Upper lobe of right lung (tissue), 1 donor: ENCODE results near the gene LDAH. TPM values are rescaled to one million over a fixed set of nuclear protein-coding genes. Genes with fewer than 3 reads are reported as not detected.

Experiments
- ATAC-seq: fragments of 200-7000 bp; cut with Tn5 transposase; one replicate; pipeline ENCODE4 v1.9.1; 2020; ENCODE audit warnings: mild to moderate bottlenecking, moderate library complexity
- DNase-seq: peaks from one replicate; pipeline ENCODE4 v3.0.0-alpha.2; 2020
- H3K27ac ChIP-seq: fragments of 200-600 bp; one replicate; pipeline ENCODE4 v1.8.0; 2022
- H3K27me3 ChIP-seq: fragments of 200-600 bp; one replicate; pipeline ENCODE4 v1.8.0; 2022; ENCODE audit warnings: mild to moderate bottlenecking
- H3K36me3 ChIP-seq: fragments of 200-600 bp; one replicate; pipeline ENCODE4 v1.8.0; 2022
- H3K4me1 ChIP-seq: fragments of 200-600 bp; one replicate; pipeline ENCODE4 v1.8.0; 2022
- H3K4me3 ChIP-seq: fragments of 200-600 bp; one replicate; pipeline ENCODE4 v1.8.0; 2022; ENCODE audit warnings: mild to moderate bottlenecking
- H3K9me3 ChIP-seq: fragments of 200-600 bp; one replicate; pipeline ENCODE4 v1.8.0; 2022
- intact Hi-C: fragments of 100-400 bp; cut with DNase I; formaldehyde crosslinking; loops from one replicate; pipeline ENCODE4 v1.11.0; 2022
- long read RNA-seq: library from polyadenylated mRNA; unstranded; transcript quantifications from one replicate; pipeline ENCODE4 v2.0.0, GENCODE V29; 2021
- total RNA-seq: library from RNA; stranded (reverse); fragmentation: NEBNext Ultra II Directional; extraction: Animal tissue kit (Norgen Biotek cat#: 25700); gene quantifications from one replicate; pipeline ENCODE4 v1.2.1, GENCODE V29; 2021
- TF ChIP-seq, protein P1 (sequence below): fragments of 200-600 bp; IDR thresholded peaks from one replicate; pipeline ENCODE4 v1.8.0; 2022; ENCODE audit warnings: antibody characterized with exemption
- donor health status: DM: no; HTN: yes; CAD: no; lungs with severe emphysema.

Gene LDAH
- total RNA-seq: 17.9 TPM
- long read RNA-seq, transcript LDAH-201 (7 exons, 2,907 nt): major isoform, 17 of 32 reads
- long read RNA-seq, partial matches to known transcripts: 1 of 32 reads
- long read RNA-seq, other reads (novel, unspliced or antisense): 7 of 32 reads

DNA sequence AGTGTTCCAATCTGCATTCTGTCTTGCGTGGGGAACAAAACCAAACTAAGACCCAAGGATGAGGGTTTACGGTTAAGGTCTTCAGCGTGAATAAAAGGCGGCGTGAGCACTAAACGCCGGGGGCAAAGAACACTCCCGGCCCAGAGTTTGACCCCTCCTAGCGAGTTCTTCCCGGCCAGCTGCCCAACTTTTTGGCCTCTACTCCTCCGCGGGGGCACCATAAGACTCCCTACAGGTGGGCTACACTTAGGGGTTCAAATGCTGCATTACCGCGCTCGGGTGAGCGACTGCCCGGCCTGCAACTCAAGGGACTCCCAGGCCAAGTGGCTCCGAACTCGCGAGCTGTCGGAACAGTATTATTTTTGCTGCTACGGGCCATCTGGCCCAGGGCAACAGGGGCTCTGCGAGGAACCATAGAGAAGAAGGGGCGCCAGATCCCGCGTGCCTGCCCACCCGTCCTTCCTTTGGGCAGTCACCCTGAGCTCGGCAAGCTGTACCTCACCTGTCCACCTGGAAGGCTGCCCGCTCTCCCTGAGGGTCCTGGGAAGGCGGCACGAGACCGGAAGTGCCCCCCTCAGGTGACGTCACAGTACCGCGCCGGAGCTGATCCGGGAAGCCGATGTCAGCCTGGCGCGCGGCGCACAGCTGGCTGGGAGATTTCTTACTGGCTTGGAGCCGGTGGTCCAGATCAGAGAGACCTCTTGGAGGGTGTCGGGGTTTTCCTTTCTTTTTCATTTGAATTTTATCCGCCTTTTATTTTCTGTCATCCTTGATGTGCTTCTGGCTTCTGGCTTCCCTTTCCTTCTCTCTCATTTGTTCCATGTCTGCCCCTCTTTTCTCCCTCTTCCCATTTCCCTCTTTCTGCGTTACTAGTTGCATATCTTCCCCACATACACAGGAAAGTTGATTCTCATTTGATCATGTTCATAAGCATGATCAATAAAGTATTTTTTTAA lies at the start of gene LDAH:
Gene LDAH (minus strand): TSS at position 567 of the 956 bp plus-strand sequence. CDS start 21,638 bp downstream, outside the sequence.
- H3K27me3 ChIP-seq: no peaks in the 10 kb centered on the region
- TF ChIP-seq, protein P1, sequence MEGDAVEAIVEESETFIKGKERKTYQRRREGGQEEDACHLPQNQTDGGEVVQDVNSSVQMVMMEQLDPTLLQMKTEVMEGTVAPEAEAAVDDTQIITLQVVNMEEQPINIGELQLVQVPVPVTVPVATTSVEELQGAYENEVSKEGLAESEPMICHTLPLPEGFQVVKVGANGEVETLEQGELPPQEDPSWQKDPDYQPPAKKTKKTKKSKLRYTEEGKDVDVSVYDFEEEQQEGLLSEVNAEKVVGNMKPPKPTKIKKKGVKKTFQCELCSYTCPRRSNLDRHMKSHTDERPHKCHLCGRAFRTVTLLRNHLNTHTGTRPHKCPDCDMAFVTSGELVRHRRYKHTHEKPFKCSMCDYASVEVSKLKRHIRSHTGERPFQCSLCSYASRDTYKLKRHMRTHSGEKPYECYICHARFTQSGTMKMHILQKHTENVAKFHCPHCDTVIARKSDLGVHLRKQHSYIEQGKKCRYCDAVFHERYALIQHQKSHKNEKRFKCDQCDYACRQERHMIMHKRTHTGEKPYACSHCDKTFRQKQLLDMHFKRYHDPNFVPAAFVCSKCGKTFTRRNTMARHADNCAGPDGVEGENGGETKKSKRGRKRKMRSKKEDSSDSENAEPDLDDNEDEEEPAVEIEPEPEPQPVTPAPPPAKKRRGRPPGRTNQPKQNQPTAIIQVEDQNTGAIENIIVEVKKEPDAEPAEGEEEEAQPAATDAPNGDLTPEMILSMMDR: no peak
- peak within 1 kb of the TSS; percentile 99 for H3K4me3 ChIP-seq
- no peaks in the 10 kb centered on the region for H3K4me1 ChIP-seq
- intact Hi-C loops: no loop called here
- ATAC-seq: peak; percentile 98
- H3K9me3 ChIP-seq: no peaks in the 10 kb centered on the region
- H3K36me3 ChIP-seq: no peaks in the 10 kb centered on the region
- peak within 1 kb of the TSS; percentile 96 for H3K27ac ChIP-seq
- DNase-seq: peak; percentile 97

DNA sequence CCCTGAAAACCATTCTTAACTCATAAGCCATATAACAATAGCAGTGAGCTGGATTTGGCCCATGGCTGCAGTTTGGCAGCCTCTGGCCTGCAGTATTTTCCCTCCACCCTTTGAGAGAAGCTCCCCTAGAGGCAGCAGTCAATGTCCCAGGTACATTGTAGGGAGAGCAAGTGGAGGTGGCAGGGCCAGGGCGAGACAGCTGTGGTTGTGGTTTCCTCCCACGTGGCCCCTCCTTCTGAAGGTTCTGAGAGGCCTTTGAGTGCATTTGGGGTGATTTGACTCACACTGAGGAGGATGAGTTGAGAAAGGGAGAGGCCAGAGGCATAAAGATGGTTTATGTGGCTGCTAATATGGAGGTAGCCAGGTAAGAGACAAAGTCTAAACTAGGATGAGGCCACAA lies 45.5 kb upstream of the LDAH start:
- H3K36me3 ChIP-seq: no peaks in the 10 kb centered on the region
- no peak for DNase-seq
- H3K27me3 ChIP-seq: no peaks in the 10 kb centered on the region
- H3K4me3 ChIP-seq: no peak overlapping the region
- intact Hi-C loops: no loop called here
- no peak for ATAC-seq
- no peaks in the 10 kb centered on the region for H3K9me3 ChIP-seq
- no peaks in the 10 kb centered on the region for H3K4me1 ChIP-seq
- no peak overlapping the region for H3K27ac ChIP-seq
- TF ChIP-seq, protein P1: no peak

DNA sequence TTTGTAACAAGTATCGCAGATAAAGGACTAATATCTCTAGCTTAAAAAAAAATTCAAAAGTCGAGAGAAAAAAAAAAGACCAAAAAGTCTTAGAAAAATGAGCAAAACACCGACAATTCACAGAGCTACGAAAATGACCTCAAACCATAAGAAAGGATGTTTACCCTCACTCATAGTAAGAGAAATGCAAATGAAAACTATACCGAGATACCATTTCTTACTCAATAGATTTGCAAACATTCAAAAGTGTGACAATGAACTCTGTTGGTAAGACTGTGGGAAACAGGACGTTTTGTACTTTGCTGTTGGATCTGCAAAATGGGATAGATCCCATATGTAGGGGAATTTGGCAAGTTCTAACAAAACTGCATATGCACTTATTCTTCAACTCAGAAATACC lies 39.9 kb upstream of the LDAH start:
- Histone ChIP-seq H3K36me3 (no peaks in the 10 kb centered on the region), H3K27me3 (no peaks in the 10 kb centered on the region), H3K4me1 (no peaks in the 10 kb centered on the region), H3K27ac (no peak overlapping the region), H3K9me3 (no peaks in the 10 kb centered on the region), H3K4me3 (no peak overlapping the region)
- no peak for ATAC-seq
- TF ChIP-seq, protein P1: no peak
- intact Hi-C loops: no loop called here
- no peak for DNase-seq

DNA sequence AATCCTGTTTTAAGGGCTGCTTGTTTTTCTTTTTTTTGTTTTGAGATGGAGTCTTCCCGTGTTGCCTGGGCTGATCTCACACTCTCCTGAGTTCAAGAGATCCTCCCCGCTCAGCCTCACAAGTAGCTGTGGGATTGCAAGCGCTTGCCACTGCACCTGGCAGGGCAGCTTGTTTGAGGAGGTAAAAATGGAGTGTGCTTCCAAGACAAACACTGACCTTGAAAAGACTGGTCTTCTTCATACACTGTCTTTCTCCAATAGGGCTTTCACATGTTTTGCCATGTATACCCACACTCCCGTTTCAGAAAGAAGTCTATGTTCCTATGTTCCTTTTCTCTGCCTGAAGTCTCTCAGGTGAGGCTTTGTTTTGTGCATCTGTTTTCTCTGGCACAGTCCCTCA lies 32.6 kb upstream of the LDAH start:
- ATAC-seq (no peak), DNase-seq (no peak)
- no peak overlapping the region for H3K27ac ChIP-seq
- H3K4me1 ChIP-seq: no peaks in the 10 kb centered on the region
- H3K27me3 ChIP-seq: peaks cover 2% of the 10 kb centered on the region
- TF ChIP-seq, protein P1: no peak
- H3K4me3 ChIP-seq: no peak overlapping the region
- intact Hi-C loops: no loop called here
- no peaks in the 10 kb centered on the region for H3K9me3 ChIP-seq
- no peaks in the 10 kb centered on the region for H3K36me3 ChIP-seq

DNA sequence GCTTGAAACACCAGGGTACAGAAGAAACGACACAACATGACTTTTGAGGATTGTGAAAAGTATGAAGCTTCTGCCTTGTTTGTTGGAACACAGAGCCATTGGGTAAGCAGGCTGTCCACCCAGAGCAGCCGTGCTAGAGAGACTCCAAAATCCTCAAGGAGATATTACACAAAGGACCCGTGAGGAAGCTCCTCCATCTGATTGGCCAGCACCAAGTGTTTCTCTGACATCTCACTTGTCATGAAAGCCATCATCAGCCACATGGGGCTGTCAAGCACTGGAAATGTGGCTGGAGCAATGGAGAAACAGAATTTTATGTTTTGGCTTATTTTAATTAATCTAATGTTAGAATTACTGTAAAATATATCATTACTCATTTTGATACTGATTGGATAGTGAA lies 29.8 kb upstream of the LDAH start:
- Histone ChIP-seq H3K4me1 (no peaks in the 10 kb centered on the region), H3K4me3 (no peak overlapping the region), H3K36me3 (no peaks in the 10 kb centered on the region), H3K27ac (no peak overlapping the region), H3K9me3 (no peaks in the 10 kb centered on the region), H3K27me3 (peaks cover 3% of the 10 kb centered on the region)
- no peak for DNase-seq
- TF ChIP-seq, protein P1: no peak
- ATAC-seq: no peak
- intact Hi-C loops: no loop called here
